ENCODE results near the gene DAAM2. TPM values are rescaled to one million over a fixed set of nuclear protein-coding genes. Genes with fewer than 3 reads are reported as not detected.

Gene DAAM2
- total RNA-seq, 6 experiments from 2014 or later = 2.2 to 9.0 (median 8.0) TPM

DNA sequence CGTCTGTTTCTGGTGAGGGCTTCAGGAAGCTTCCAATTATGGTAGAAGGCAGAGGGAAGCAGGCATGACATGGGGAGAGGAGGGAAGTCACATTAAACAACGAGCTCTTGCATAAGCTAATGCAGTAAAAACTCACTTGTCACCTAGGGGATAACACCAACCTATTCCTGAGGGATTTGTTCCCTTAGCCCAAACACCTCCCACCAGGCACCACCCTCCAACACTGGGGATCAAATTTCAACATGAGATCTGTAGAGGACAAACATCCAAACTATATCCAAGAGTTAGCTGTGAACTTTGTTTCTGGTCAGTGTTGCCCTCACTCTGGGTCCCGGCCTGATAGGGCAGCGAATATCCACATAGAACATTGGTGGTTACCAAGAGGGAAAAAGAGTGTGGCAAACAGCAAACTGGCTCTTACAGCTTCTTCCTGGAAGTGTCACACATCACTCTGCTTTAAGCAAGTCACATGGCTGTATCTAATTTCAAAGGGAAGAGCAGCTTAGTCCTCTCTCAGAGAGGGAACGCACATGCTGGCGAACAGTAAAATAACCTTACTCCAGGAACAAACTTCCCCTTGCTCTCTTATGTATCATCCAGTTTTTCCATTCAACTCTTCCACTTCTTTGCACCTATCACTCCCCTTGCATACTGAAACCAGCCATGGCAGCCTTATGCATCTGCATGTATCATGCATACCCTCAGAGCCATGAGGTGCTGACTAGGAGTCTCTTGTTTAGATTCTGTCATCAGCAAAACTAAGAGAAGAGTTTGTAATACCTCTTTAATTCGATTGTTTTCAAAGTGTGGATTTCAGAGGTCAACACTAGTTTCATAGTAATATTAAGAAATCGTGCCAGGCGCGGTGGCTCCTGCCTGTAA, 146.8 kb downstream of the DAAM2 start:
- Mint-ChIP-seq H3K27me3 (ENCODE audit: insufficient read depth) (peaks cover 5% of the 10 kb centered on the region), H3K4me3 (no peak overlapping the region), H3K36me3 (ENCODE audit: low read depth) (no peaks in the 10 kb centered on the region), H3K9me3 (no peaks in the 10 kb centered on the region), H3K4me1 (ENCODE audit: low read depth) (no peaks in the 10 kb centered on the region), H3K27ac (no peak overlapping the region)
- DNase-seq = no peak
- TF ChIP-seq, protein P1, sequence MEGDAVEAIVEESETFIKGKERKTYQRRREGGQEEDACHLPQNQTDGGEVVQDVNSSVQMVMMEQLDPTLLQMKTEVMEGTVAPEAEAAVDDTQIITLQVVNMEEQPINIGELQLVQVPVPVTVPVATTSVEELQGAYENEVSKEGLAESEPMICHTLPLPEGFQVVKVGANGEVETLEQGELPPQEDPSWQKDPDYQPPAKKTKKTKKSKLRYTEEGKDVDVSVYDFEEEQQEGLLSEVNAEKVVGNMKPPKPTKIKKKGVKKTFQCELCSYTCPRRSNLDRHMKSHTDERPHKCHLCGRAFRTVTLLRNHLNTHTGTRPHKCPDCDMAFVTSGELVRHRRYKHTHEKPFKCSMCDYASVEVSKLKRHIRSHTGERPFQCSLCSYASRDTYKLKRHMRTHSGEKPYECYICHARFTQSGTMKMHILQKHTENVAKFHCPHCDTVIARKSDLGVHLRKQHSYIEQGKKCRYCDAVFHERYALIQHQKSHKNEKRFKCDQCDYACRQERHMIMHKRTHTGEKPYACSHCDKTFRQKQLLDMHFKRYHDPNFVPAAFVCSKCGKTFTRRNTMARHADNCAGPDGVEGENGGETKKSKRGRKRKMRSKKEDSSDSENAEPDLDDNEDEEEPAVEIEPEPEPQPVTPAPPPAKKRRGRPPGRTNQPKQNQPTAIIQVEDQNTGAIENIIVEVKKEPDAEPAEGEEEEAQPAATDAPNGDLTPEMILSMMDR (IDR thresholded peaks at IDR 0.05) = no peak

DNA sequence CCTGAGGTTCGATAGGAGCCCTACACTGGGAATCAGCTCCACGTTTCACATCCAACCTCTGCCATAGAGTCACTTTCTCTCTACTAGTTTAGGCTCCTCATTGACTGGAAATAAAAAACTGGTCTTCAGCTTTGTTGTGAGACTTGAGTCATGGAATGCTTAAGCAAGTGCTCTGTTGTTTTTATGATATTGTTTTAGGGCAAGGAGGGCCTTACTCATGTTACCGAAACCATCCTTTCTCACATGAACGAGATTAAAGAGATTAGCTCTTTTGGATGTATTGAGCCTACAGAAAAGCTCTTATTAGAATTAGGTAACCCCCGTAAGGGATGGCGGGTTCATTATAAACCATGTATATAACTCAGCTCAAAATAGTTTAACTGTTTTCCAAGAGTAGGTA, 149.0 kb downstream of the DAAM2 start:
- Mint-ChIP-seq H3K4me3 (no peak overlapping the region), H3K36me3 (ENCODE audit: low read depth) (no peaks in the 10 kb centered on the region), H3K27ac (no peak overlapping the region), H3K4me1 (ENCODE audit: low read depth) (no peaks in the 10 kb centered on the region), H3K9me3 (no peaks in the 10 kb centered on the region), H3K27me3 (ENCODE audit: insufficient read depth) (peaks cover 5% of the 10 kb centered on the region)
- TF ChIP-seq, protein P1 (IDR thresholded peaks at IDR 0.05) = no peak
- peak; percentile 4 for DNase-seq

DNA sequence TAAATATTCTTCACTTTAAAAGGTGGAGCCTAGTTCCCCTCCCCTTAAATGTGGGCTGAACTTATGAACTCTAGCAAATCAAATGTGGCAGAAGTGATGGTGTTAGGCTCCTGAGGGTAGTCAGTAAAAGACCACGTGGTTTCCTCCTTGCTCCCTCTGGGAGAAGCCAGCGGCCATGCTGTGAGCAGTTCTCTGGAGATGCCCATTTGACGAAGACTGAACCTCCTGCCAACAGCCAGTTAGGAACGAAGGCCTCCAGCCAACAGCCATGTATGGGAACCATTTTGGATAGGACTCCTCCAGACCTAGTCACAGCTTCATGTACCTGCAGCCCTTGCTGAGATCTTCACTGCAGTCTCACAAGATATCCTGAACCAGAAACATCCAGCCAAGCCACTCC, 149.6 kb downstream of the DAAM2 start:
- Mint-ChIP-seq H3K9me3 (no peaks in the 10 kb centered on the region), H3K27ac (no peak overlapping the region), H3K27me3 (ENCODE audit: insufficient read depth) (peaks cover 5% of the 10 kb centered on the region), H3K4me1 (ENCODE audit: low read depth) (no peaks in the 10 kb centered on the region), H3K36me3 (ENCODE audit: low read depth) (no peaks in the 10 kb centered on the region), H3K4me3 (no peak overlapping the region)
- no peak for DNase-seq
- TF ChIP-seq, protein P1 (IDR thresholded peaks at IDR 0.05) = no peak

DNA sequence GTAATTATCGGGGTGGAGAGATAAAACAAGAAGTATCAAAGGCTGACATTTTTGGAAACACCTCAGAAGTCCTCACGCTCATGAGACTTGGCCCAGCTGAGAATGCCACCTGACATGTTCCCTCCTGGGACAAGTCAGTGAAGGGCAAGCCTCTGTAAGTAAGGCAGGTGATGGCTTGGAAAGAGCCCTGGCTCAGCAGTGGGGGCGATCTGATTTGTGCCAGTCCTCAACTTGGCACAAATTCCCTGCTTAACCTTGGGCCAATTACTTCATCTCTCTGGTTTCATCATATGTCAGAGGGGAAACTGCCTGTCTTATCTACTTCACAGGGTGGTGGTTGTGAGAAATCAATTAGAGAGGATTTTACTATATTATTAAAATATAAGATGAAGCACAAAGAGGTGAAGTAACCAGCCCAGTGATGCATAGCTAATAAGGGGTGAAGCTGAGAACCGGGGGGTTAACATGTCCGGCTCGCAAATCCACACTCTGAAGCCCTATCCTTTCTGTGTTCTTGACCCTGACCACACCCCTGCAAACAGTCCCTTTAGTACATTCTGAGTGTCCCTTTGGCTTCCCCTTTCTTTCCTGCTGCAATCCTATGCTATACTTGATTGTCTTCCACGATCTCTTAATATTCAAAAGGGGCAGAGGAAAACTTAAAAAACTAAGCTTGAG, 150.9 kb downstream of the DAAM2 start:
- Mint-ChIP-seq H3K27ac (no peak overlapping the region), H3K4me3 (no peak overlapping the region), H3K36me3 (ENCODE audit: low read depth) (no peaks in the 10 kb centered on the region), H3K4me1 (ENCODE audit: low read depth) (no peaks in the 10 kb centered on the region), H3K9me3 (no peaks in the 10 kb centered on the region), H3K27me3 (ENCODE audit: insufficient read depth) (peaks cover 5% of the 10 kb centered on the region)
- DNase-seq = no peak
- TF ChIP-seq, protein P1 (IDR thresholded peaks at IDR 0.05) = no peak

GRCh38 chr6:39945626-39946025, 153.4 kb downstream of the DAAM2 start:
- TF ChIP-seq, protein P1 (IDR thresholded peaks at IDR 0.05) = no peak
- no peak for DNase-seq
- Mint-ChIP-seq H3K27me3 (ENCODE audit: insufficient read depth) (peaks cover 2% of the 10 kb centered on the region), H3K4me1 (ENCODE audit: low read depth) (no peaks in the 10 kb centered on the region), H3K27ac (no peak overlapping the region), H3K4me3 (no peak overlapping the region), H3K9me3 (no peaks in the 10 kb centered on the region), H3K36me3 (ENCODE audit: low read depth) (no peaks in the 10 kb centered on the region)
